T-helper 2 cell treated with Interferon-gamma antibody and Interleukin-4, amounts not matched to agents 5 μg/mL and 100 μg/mL, for 36 hours (primary cell): Measurements from ENCODE around the gene VPS33A.

Experiments used
- DNase-seq: peaks from one replicate; pipeline ENCODE4 v3.0.0; 2021; ENCODE audit warnings: low spot score
- H3K27ac Mint-ChIP-seq: one replicate; pipeline ENCODE4 v1.8.0; 2021; ENCODE audit warnings: mild to moderate bottlenecking, mixed read lengths
- H3K27me3 Mint-ChIP-seq: one replicate; pipeline ENCODE4 v1.8.0; 2021; ENCODE audit warnings: low read depth, mixed read lengths
- H3K36me3 Mint-ChIP-seq: one replicate; pipeline ENCODE4 v1.8.0; 2021; ENCODE audit warnings: low read depth, mixed read lengths
- H3K4me1 Mint-ChIP-seq: one replicate; pipeline ENCODE4 v1.8.0; 2021; ENCODE audit warnings: low read depth, mixed read lengths
- H3K4me3 Mint-ChIP-seq: one replicate; pipeline ENCODE4 v1.8.0; 2022; ENCODE audit warnings: mild to moderate bottlenecking, moderate library complexity, mixed read lengths
- H3K9me3 Mint-ChIP-seq: one replicate; pipeline ENCODE4 v1.8.0; 2021; ENCODE audit warnings: mixed read lengths

VPS33A gene

GRCh38 chr12:122235741-122236140, 30.6 kb downstream of the VPS33A start:
- H3K4me1 Mint-ChIP-seq = no peaks in the 10 kb centered on the region
- H3K27ac Mint-ChIP-seq = no peak overlapping the region
- no peak for DNase-seq
- no peaks in the 10 kb centered on the region for H3K27me3 Mint-ChIP-seq
- no peaks in the 10 kb centered on the region for H3K9me3 Mint-ChIP-seq
- no peak overlapping the region for H3K4me3 Mint-ChIP-seq
- H3K36me3 Mint-ChIP-seq = peaks cover 36% of the 10 kb centered on the region

GRCh38 chr12:122232691-122233090, 33.6 kb downstream of the VPS33A start:
- Mint-ChIP-seq H3K9me3 (no peaks in the 10 kb centered on the region), H3K27me3 (no peaks in the 10 kb centered on the region), H3K4me3 (no peak overlapping the region), H3K27ac (no peak overlapping the region), H3K36me3 (peaks cover 28% of the 10 kb centered on the region), H3K4me1 (peaks cover 6% of the 10 kb centered on the region)
- DNase-seq = no peak

DNA sequence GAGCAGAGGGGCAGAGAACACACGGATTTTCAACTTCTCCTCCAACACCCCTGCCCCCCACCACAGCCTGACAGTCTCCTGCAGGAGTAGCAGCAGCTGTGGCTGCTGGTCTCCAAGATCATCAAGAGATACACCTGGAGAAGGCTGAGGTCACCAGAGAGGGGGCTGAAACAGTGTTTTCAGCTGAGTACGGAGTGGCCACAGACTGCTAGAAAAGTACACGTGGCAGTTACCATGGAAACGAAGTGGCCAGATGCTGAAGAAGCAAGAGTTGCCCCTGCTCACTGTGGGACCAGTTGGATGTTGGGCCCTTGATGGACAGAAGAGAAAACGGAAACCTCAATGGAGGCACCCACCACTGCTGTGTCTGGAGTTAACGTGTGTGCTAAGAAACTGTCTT, 35.5 kb downstream of the VPS33A start:
- Mint-ChIP-seq H3K27me3 (no peaks in the 10 kb centered on the region), H3K27ac (no peak overlapping the region), H3K4me3 (no peak overlapping the region), H3K36me3 (peaks cover 24% of the 10 kb centered on the region), H3K4me1 (peaks cover 12% of the 10 kb centered on the region), H3K9me3 (no peaks in the 10 kb centered on the region)
- DNase-seq = no peak

- Mint-ChIP-seq H3K27ac (no peak overlapping the region), H3K9me3 (no peaks in the 10 kb centered on the region), H3K36me3 (peaks cover 25% of the 10 kb centered on the region), H3K27me3 (no peaks in the 10 kb centered on the region), H3K4me3 (peak overlapping the region; percentile 80), H3K4me1 (peaks cover 24% of the 10 kb centered on the region)
- DNase-seq = no peak
These were observed 38.2 kb downstream of the VPS33A start for GRCh38 chr12:122228092-122228491.

GRCh38 chr12:122227341-122227740, 39.0 kb downstream of the VPS33A start:
- H3K4me1 Mint-ChIP-seq = peaks cover 24% of the 10 kb centered on the region
- no peak for DNase-seq
- H3K27ac Mint-ChIP-seq = peak overlapping the region; percentile 32
- peak overlapping the region; percentile 80 for H3K4me3 Mint-ChIP-seq
- peaks cover 21% of the 10 kb centered on the region for H3K36me3 Mint-ChIP-seq
- no peaks in the 10 kb centered on the region for H3K27me3 Mint-ChIP-seq
- no peaks in the 10 kb centered on the region for H3K9me3 Mint-ChIP-seq

DNA sequence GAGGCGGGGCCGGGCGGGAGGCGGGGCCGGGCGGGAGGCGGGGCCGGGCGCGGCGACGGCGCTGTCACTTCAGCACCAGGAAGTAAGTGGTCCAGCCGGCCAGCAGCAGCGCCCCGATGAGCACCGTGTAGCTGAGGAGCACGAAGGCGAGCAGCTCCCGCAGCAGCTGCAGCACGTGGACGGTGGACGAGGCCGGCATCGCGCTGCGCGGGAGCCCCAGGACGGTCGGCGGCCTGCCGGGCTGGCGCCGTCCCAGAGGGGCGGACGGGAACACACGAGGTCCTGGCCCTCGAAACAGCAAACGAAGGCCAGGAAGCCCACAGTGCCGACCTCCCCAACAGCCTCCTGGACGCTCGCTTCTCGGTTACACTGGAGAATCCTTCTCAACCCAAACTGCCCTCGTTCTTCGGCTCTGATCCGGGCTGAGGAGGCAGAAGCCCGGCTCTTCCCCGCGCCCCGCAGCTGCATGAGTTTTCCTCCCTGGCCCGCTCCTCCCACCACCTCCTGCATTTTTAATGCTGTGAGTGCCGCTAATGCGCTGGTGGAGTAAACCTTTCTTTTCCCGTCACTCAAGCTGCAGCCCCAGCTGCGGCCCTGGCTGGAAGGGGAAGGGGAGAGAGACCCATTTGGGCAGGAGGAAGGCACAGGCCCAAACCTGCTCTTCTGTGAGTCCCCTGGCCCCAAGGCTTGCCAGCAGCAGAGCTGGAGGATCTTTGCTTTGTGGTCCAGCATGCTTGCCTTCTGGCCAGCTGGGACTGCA, 39.7 kb downstream of the VPS33A start:
- Mint-ChIP-seq H3K4me1 (peaks cover 24% of the 10 kb centered on the region), H3K27ac (peak overlapping the region; percentile 32), H3K4me3 (peak overlapping the region; percentile 80), H3K9me3 (no peaks in the 10 kb centered on the region), H3K36me3 (peaks cover 22% of the 10 kb centered on the region), H3K27me3 (no peaks in the 10 kb centered on the region)
- DNase-seq = no peak

DNA sequence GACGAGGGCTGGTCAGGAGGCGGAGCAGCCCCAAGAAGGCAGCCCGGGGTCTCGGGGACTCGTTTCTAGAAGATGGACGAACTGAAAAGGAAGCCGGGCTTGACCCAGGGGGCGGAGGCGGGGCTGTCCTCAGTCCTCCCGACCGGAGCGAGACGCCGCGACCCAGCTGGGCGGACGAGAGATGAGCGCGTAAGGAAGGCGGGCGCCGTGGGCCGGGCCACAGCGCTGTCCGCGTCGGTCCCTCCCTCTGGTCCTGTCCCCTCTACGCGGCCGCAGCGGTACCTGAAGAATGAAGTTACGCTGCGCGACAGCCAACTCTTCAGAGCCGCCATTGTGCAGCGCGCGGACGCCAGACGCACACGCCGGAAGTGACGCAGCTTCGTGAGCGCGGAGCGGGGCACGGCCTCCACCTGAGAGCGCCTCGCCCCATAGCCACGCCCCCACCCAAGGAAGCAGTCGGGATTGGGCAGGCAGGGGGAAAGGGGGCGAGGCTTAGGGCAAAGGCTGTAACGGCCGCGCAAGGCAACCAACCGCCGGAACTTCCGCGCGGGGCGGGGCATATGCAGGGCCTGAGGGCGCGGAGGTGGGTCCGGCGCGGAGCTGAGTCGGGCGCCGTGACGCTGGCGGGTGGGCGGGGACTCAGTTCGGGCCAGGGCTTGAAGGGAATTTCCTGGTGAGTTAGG, 40.5 kb downstream of the VPS33A start, which contains the start of gene DIABLO:
TSS of gene DIABLO (minus strand) at position 370 of the 683 bp plus-strand sequence. CDS start at position 332, 38 bp downstream.
- peaks cover 26% of the 10 kb centered on the region for H3K36me3 Mint-ChIP-seq
- H3K4me3 Mint-ChIP-seq = peak within 1 kb of the TSS; percentile 91
- no peaks in the 10 kb centered on the region for H3K27me3 Mint-ChIP-seq
- H3K4me1 Mint-ChIP-seq = peaks cover 28% of the 10 kb centered on the region
- peak; percentile 100 for DNase-seq
- H3K9me3 Mint-ChIP-seq = no peaks in the 10 kb centered on the region
- H3K27ac Mint-ChIP-seq = peak within 1 kb of the TSS; percentile 95

DNA sequence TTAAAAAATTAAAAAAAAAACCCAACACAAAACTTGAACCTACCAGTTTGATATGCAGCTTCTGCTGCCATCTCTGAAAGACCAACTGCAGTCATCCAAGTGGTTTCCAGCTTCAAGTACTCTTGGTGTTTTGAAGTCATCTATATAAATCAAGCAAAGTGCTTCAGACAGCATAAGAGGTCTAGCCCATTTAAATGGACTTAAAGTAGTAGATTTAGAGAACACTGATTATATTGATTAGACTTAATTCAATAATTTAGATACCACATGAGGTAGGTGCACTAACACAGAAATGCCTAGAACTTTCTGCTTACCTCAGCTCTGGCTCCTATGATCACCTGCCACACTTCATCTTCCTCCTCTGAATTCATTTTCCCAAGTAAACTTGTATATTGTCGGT, 49.8 kb downstream of the VPS33A start:
- H3K27ac Mint-ChIP-seq = peak overlapping the region; percentile 16
- H3K4me1 Mint-ChIP-seq = peaks cover 4% of the 10 kb centered on the region
- DNase-seq = no peak
- no peaks in the 10 kb centered on the region for H3K27me3 Mint-ChIP-seq
- no peak overlapping the region for H3K4me3 Mint-ChIP-seq
- H3K36me3 Mint-ChIP-seq = peaks cover 42% of the 10 kb centered on the region
- H3K9me3 Mint-ChIP-seq = no peaks in the 10 kb centered on the region

DNA sequence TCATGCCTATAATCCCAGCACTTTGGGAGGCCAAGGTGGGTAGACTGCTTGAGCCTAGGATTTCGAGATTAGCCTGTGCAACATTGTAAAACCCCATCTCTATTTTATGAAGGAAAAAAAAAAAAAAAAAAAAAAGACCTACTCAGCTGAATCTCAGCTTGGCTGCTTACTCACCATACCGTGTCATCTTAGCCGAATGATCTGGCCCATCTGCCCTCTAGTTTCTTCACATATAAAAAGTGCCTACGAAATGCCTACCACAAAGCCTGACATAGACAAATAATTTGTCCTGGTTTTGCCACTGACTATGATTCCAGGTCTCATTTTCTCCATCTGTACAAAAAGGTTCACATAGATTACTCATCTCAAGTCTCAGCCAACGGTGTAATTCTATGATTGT, 50.5 kb downstream of the VPS33A start:
- no peaks in the 10 kb centered on the region for H3K27me3 Mint-ChIP-seq
- H3K36me3 Mint-ChIP-seq = peaks cover 39% of the 10 kb centered on the region
- no peak for DNase-seq
- H3K27ac Mint-ChIP-seq = no peak overlapping the region
- H3K4me1 Mint-ChIP-seq = peaks cover under 1% of the 10 kb centered on the region
- no peaks in the 10 kb centered on the region for H3K9me3 Mint-ChIP-seq
- no peak overlapping the region for H3K4me3 Mint-ChIP-seq

DNA sequence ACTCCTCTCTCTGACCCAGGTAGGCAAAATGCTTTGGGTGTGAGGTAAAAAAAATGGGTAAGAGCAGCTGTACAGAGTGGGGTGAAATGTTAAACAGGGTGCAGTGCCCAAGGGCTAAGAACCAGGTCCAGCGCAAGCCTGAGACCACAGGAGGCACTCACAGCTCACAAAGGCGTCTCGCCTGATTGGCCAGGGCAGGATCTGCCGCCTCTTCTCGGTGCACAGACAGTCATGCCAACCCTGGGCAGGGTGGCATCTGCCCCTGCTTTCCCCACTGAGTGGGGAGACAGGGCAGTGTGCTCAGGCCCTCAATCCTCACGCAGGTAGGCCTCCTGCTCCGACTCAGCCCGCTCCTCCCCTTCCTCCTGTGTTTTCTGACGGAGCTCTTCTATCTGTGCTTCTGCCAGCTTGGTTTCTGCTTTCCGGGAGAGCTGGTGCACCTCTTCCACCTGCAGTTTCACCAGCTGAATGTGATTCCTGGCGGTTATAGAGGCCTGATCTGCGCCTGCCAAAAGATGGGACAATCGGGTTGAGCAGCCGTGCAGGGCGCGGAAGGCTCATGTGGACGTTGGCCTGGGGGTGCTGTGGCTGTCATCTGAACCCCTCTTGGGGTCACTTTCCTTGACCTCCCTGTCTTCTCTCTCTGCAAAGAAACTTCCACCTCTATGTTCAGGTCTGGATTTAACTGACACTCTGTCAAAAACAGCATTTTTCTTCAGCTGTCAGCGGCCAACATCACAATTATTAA, 58.0 kb downstream of the VPS33A start:
- no peaks in the 10 kb centered on the region for H3K9me3 Mint-ChIP-seq
- peaks cover 12% of the 10 kb centered on the region for H3K27me3 Mint-ChIP-seq
- peaks cover 34% of the 10 kb centered on the region for H3K36me3 Mint-ChIP-seq
- H3K4me1 Mint-ChIP-seq = peaks cover 6% of the 10 kb centered on the region
- no peak for DNase-seq
- H3K4me3 Mint-ChIP-seq = no peak overlapping the region
- H3K27ac Mint-ChIP-seq = no peak overlapping the region

DNA sequence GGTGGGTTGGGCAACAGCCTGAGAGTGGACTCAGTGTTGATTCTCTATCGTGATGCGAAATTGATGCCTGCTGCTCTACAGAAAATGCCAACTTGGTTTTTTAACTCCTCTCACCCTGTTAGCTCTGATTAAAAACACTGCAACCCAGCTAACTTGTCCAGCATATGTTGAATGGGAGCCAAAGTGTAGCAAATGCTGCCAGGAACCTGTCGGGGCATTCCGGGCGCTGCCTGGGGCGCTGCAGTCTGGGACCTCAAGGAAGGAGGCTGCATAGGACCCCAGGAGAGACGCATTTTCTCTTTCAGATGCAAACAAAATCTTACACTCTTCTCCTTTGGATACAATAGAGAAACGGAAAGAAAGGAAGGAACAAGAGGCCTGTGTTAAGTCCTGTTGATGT, 58.9 kb downstream of the VPS33A start:
- no peak for DNase-seq
- H3K27me3 Mint-ChIP-seq = peaks cover 20% of the 10 kb centered on the region
- no peak overlapping the region for H3K27ac Mint-ChIP-seq
- H3K9me3 Mint-ChIP-seq = no peaks in the 10 kb centered on the region
- H3K4me3 Mint-ChIP-seq = no peak overlapping the region
- peaks cover 6% of the 10 kb centered on the region for H3K4me1 Mint-ChIP-seq
- H3K36me3 Mint-ChIP-seq = peaks cover 31% of the 10 kb centered on the region

DNA sequence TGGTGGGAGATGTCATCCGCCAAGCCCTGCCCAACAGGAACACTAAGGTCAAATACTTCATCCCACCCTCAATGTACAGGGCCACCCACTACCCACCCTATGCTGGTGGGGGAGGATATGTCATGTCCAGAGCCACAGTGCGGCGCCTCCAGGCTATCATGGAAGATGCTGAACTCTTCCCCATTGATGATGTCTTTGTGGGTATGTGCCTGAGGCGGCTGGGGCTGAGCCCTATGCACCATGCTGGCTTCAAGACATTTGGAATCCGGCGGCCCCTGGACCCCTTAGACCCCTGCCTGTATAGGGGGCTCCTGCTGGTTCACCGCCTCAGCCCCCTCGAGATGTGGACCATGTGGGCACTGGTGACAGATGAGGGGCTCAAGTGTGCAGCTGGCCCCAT, 59.3 kb downstream of the VPS33A start:
- Mint-ChIP-seq H3K9me3 (no peaks in the 10 kb centered on the region), H3K27ac (no peak overlapping the region), H3K36me3 (peaks cover 28% of the 10 kb centered on the region), H3K4me3 (no peak overlapping the region), H3K27me3 (peaks cover 20% of the 10 kb centered on the region), H3K4me1 (peaks cover 6% of the 10 kb centered on the region)
- DNase-seq = no peak

- Mint-ChIP-seq H3K36me3 (peaks cover 23% of the 10 kb centered on the region), H3K9me3 (no peaks in the 10 kb centered on the region), H3K4me3 (no peak overlapping the region), H3K27ac (no peak overlapping the region), H3K4me1 (peaks cover 6% of the 10 kb centered on the region), H3K27me3 (peaks cover 24% of the 10 kb centered on the region)
- no peak for DNase-seq
These were observed 60.0 kb downstream of the VPS33A start for GRCh38 chr12:122206111-122206881.
